Neutrophil (primary cell): ENCODE results near the gene GSTM2.
A peak's percentile ranks its signal among the peaks of the same experiment; 100 is the strongest.
"Not testable (repeated sequence)": the region's sequence is repeated elsewhere in the genome, so short reads cannot be mapped to it uniquely, and the experiment has no call there.

ENCODE experiments used
- H3K27ac ChIP-seq: fragments of 200-600 bp; sonication (generic); 2 replicates; pipeline ENCODE4 v1.5.1; 2016; ENCODE audit warnings: mild to moderate bottlenecking, moderate library complexity
- H3K27me3 ChIP-seq: fragments of 200-600 bp; sonication (generic); 2 replicates; pipeline ENCODE4 v1.6.0; 2016; ENCODE audit warnings: mild to moderate bottlenecking
- H3K36me3 ChIP-seq: fragments of 200-600 bp; sonication (generic); 2 replicates; pipeline ENCODE4 v1.5.1; 2017
- H3K4me1 ChIP-seq, 2 experiments: fragments of 200-600 bp in 1 of 2; sonication (generic) in 1 of 2; 1 replicate in 1 of 2; 2 replicates in 1 of 2; pipeline versions ENCODE4 v1.5.1 to v1.6.1; 2013 to 2016; ENCODE audit warnings: low read depth in 1 of 2, low read length in 1 of 2, mild to moderate bottlenecking in 1 of 2, moderate library complexity in 1 of 2; ENCODE audit not compliant: control insufficient read depth in 1 of 2, insufficient read depth in 1 of 2
- H3K4me3 ChIP-seq, 2 experiments: fragments of 200-600 bp in 1 of 2; sonication (generic) in 1 of 2; 1 replicate in 1 of 2; 2 replicates in 1 of 2; pipeline ENCODE4 v1.5.1; 2013 to 2016; ENCODE audit warnings: low read depth in 1 of 2, low read length in 1 of 2, mild to moderate bottlenecking in 1 of 2, moderate library complexity in 1 of 2
- H3K9me3 ChIP-seq: fragments of 200-600 bp; sonication (generic); 2 replicates; pipeline ENCODE4 v1.5.1; 2016
- CTCF ChIP-seq: fragments of 200-600 bp; sonication (generic); IDR thresholded peaks from 2 replicates; pipeline ENCODE4 v1.5.1; 2016; ENCODE audit warnings: antibody characterized with exemption

The GSTM2 gene

GRCh38 chr1:109677459-109677858 is 9.6 kb downstream of the GSTM2 start:
- Histone ChIP-seq H3K9me3 (no peaks in the 10 kb centered on the region), H3K27me3 (no peaks in the 10 kb centered on the region), H3K4me3 (no peak overlapping the region), H3K4me1 (no peaks in the 10 kb centered on the region), H3K36me3 (no peaks in the 10 kb centered on the region), H3K27ac (no peak overlapping the region)
- no peak for TF ChIP-seq CTCF

GRCh38 chr1:109678637-109679036 is 10.8 kb downstream of the GSTM2 start:
- not testable (repeated sequence) for H3K4me1 ChIP-seq, H3K27me3 ChIP-seq, H3K4me3 ChIP-seq, H3K27ac ChIP-seq, H3K36me3 ChIP-seq, H3K9me3 ChIP-seq

GRCh38 chr1:109684777-109685176 is 16.9 kb downstream of the GSTM2 start:
- not testable (repeated sequence) for H3K4me3 ChIP-seq, H3K27me3 ChIP-seq, H3K9me3 ChIP-seq, H3K27ac ChIP-seq, H3K36me3 ChIP-seq, H3K4me1 ChIP-seq

GRCh38 chr1:109685399-109685798 is 17.5 kb downstream of the GSTM2 start:
- H3K4me3 ChIP-seq, H3K9me3 ChIP-seq, H3K27me3 ChIP-seq, H3K36me3 ChIP-seq, H3K4me1 ChIP-seq, H3K27ac ChIP-seq: not testable (repeated sequence)

- not testable (repeated sequence) for H3K27ac ChIP-seq, H3K4me1 ChIP-seq, H3K4me3 ChIP-seq, H3K27me3 ChIP-seq, H3K9me3 ChIP-seq, H3K36me3 ChIP-seq
Measured at GRCh38 chr1:109685890-109686289, 18.0 kb downstream of the GSTM2 start.

GRCh38 chr1:109687109-109687508 is 19.3 kb downstream of the GSTM2 start:
- H3K36me3 ChIP-seq, H3K27me3 ChIP-seq, H3K27ac ChIP-seq, H3K9me3 ChIP-seq, H3K4me1 ChIP-seq, H3K4me3 ChIP-seq: not testable (repeated sequence)

GRCh38 chr1:109687641-109688499 is 20.0 kb downstream of the GSTM2 start, which contains the start of gene GSTM1:
GSTM1 (plus strand) TSS chr1:109687817; CDS start chr1:109687874, 57 bp downstream.
- H3K4me3 ChIP-seq = no peak within 1 kb of the TSS
- no peaks in the 10 kb centered on the region for H3K9me3 ChIP-seq
- peak; percentile 16 for TF ChIP-seq CTCF
- no peaks in the 10 kb centered on the region for H3K36me3 ChIP-seq
- H3K4me1 ChIP-seq = no peaks in the 10 kb centered on the region
- no peaks in the 10 kb centered on the region for H3K27me3 ChIP-seq
- no peak within 1 kb of the TSS for H3K27ac ChIP-seq

GRCh38 chr1:109689844-109690405 is 22.1 kb downstream of the GSTM2 start:
- no peak overlapping the region for H3K4me3 ChIP-seq
- TF ChIP-seq CTCF = no peak

More at GRCh38 chr1:109689844-109690405, 22.1 kb downstream of the GSTM2 start:
- Histone ChIP-seq H3K27ac (no peak overlapping the region), H3K9me3 (no peaks in the 10 kb centered on the region), H3K36me3 (no peaks in the 10 kb centered on the region), H3K4me1 (no peaks in the 10 kb centered on the region), H3K27me3 (no peaks in the 10 kb centered on the region)
